Astrocyte of the cerebellum (primary cell): ENCODE measurements around the gene SIM2.

Experiments used
- DNase-seq: peaks from one replicate; pipeline ENCODE4 v3.0.0-alpha.2; 2011; ENCODE audit warnings: low read depth
- H3K4me3 ChIP-seq: 2 replicates; pipeline ENCODE4 v1.5.1; 2011; ENCODE audit warnings: mild to moderate bottlenecking, low read depth, low read length, moderate library complexity
- CTCF ChIP-seq: IDR thresholded peaks from 2 replicates; pipeline ENCODE4 v1.5.1; 2012; ENCODE audit warnings: low read length, low read depth, moderate library complexity, mild to moderate bottlenecking; ENCODE audit errors: missing control alignments
- in situ Hi-C: cut with HindIII; loops from 2 replicates; pipeline ENCODE4 v1.10.0; 2017; ENCODE audit warnings: low sequenced_read_pairs

Gene SIM2

DNA sequence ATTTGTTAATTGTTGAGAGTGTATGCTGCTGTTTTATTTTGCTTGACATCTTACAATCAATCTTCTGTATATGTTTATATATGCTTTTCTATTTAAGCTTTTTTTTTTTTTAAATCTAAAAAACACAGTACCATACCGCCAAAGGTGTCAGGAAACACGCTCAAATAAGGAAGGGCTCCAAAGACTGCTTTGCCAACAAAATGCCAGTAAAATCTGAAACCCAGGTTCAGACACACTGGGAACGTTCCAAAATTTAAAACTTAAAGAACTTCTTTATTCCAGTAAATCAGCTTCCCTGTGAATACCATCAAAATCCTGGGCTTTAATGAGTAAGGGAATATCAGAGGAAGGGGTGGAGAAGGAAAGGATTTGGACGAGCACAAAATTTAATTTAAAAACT lies 87.3 kb downstream of the SIM2 start:
- no peak for TF ChIP-seq CTCF
- no peak overlapping the region for H3K4me3 ChIP-seq
- DNase-seq = no peak
- in situ Hi-C loops = loop anchor here (10.0 kb wide), 1 partner anchor 61 kb away; no protein-coding TSS in a partner anchor

GRCh38 chr21:36788120-36788638 lies 89.3 kb downstream of the SIM2 start:
- in situ Hi-C loops = loop anchor here (10.0 kb wide), 1 partner anchor 63 kb away; no protein-coding TSS in a partner anchor
- DNase-seq = no peak
- TF ChIP-seq CTCF = no peak
- H3K4me3 ChIP-seq = no peak overlapping the region

GRCh38 chr21:36790616-36791015 lies 91.7 kb downstream of the SIM2 start:
- no peak overlapping the region for H3K4me3 ChIP-seq
- in situ Hi-C loops = no loop called here
- DNase-seq = no peak
- no peak for TF ChIP-seq CTCF

DNA sequence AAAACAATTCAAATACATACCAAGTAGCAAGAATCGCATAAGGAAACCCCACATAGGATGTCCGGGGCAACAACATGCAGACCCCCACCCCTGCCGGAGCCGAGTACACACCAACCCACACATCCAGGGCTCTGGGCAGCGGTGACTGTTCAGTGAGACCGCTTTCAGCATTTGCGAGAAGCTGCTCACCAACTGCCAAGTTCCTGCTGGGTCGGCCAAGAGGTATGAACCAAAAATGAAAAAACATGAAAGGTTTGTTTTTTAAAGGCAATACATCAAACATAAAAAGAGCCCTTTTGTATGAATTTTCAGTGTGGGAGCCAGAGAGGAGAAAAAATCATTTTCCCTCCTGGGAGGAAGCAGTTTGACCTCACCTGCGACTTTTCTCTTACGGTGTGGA lies 92.3 kb downstream of the SIM2 start:
- TF ChIP-seq CTCF = no peak
- no peak for DNase-seq
- no peak overlapping the region for H3K4me3 ChIP-seq
- in situ Hi-C loops = no loop called here

DNA sequence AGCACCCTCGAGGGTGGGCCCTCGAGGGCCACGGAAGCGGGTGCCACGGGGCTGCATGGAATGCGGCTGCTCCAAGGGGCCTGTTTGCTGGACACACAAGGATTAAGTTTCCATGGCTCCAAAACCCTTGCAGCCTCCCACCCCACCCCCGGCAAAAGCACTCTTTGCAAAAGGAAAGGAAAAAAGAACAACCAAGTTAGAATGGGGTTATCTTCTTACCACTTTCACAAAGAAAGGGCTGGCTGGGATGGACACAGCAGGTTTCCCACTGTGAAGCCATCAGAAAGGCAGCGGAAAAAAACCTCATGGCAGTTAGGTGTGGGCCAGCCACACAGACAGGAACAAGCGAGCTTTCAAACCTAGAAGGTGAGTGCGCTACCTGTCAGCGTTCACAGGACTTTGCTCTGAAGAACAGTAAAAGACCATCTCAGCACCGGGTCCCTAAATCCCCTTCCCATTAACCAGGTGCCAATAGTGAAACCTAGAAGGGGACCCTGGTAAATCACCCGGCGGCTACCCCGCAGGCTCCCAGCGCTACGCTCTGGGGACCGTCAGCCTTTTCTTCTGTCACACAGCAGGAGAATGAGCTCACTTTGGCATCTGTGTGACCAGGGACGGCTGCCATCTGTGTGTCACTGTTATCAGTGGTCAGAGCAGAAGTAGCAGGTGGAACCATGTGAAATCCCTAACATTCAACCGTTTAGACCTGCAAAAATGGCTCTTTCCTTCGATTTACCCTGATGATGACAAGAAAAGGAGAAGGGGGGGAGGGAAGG lies 93.0 kb downstream of the SIM2 start:
- no peak for DNase-seq
- in situ Hi-C loops = no loop called here
- H3K4me3 ChIP-seq = no peak overlapping the region
- TF ChIP-seq CTCF = no peak

GRCh38 chr21:36792505-36792967 lies 93.6 kb downstream of the SIM2 start:
- no peak overlapping the region for H3K4me3 ChIP-seq
- no peak for DNase-seq
- TF ChIP-seq CTCF = no peak
- in situ Hi-C loops = no loop called here
